ENCODE data around the gene GRHL1.

Gene GRHL1

DNA sequence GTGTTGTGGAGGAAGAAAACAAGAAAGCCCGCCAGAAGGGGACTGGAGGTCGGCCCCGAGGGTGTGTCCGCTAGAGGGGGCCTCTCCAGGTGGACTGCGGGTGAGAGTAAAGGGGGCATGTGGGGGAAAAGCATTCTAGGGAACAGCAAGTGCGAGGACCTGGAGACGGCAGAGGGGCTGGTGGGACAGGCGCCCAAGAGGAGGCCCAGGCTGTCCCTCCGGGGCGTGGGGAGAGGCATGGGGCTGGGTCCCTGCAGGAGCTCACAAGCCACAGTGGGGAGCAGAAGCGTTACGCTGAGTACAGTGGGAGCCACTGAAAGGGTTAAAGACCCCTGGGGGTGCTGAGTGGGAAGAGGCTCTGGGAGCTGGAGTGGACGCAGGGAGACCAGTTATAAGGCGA, 90.2 kb downstream of the GRHL1 start:
- Histone ChIP-seq H3K4me1 (ENCODE audit: control insufficient read depth in 2 of 2, insufficient read depth in 2 of 2, low read length in 2 of 2) (peaks cover 0 to 10% of the 10 kb centered on the region in 2 donors), H3K27me3 (ENCODE audit: control insufficient read depth in 2 of 2, insufficient read depth in 2 of 2, low read length in 2 of 2) (no peaks in the 10 kb centered on the region), H3K36me3 (ENCODE audit: control insufficient read depth in 2 of 2, insufficient read depth in 2 of 2, low read length in 2 of 2) (peaks cover 0 to 2% of the 10 kb centered on the region in 2 donors), H3K9ac (ENCODE audit: low read depth in 1 of 2, low read length in 2 of 2) (peak overlapping the region in 1 of 2 donors; percentile 55), H3K9me3 (ENCODE audit: control insufficient read depth in 2 of 2, low read length in 2 of 2) (no peaks in the 10 kb centered on the region), H3K4me3 (ENCODE audit: low read length in 2 of 2) (no peak overlapping the region), H3K27ac (ENCODE audit: low read depth in 2 of 2, low read length in 2 of 2) (no peak overlapping the region)

DNA sequence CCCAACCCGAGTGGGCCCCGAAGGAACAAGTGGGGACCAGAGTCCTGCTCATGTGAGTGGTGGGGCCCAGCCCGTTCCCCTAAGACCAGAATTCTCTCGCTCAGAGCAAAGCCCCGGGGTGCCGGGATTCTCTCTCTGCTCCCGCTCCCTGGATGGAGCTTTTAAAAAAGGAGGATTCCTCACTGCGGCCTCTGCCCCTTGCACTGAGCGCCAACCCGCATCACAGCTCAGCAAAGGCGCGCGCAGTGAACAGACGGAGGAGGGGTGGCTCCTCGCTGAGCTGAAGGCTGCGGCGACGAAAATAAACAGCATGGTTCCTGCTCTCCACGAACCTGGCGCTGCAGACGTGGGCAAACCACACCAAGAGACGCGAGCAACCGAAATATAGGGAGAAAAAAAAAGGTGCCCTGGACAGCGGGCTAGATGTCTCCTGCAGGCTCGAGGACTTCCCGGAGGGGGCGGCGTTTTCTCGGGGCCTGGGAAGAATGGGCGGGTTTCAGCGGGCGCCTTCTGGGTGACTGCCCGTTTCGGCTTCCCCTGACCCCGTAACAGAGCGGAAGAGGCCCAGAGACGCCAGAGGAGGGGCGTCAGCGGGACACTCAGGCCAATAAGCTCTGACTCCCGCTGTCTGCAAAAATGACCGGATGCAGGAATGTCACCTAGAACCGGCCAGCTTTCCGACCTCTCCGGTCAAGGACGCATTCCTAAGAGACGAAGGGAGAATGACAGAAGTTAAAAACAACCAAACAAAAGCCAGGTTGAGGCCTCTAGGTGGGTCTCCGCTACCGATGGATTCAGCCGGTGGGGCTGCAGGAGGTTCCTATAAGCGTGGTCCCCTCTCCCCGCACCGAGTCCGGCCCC, 91.0 kb downstream of the GRHL1 start:
- H3K9me3 ChIP-seq (ENCODE audit: control insufficient read depth in 2 of 2, low read length in 2 of 2): no peaks in the 10 kb centered on the region
- peak overlapping the region; percentile 51 to 67 for H3K4me3 ChIP-seq (ENCODE audit: low read length in 2 of 2)
- no peaks in the 10 kb centered on the region for H3K27me3 ChIP-seq (ENCODE audit: control insufficient read depth in 2 of 2, insufficient read depth in 2 of 2, low read length in 2 of 2)
- peaks cover under 1 to 2% of the 10 kb centered on the region in 2 donors for H3K36me3 ChIP-seq (ENCODE audit: control insufficient read depth in 2 of 2, insufficient read depth in 2 of 2, low read length in 2 of 2)
- H3K4me1 ChIP-seq (ENCODE audit: control insufficient read depth in 2 of 2, insufficient read depth in 2 of 2, low read length in 2 of 2): peaks cover 0 to 9% of the 10 kb centered on the region in 2 donors
- peak overlapping the region; percentile 55 to 58 for H3K9ac ChIP-seq (ENCODE audit: low read depth in 1 of 2, low read length in 2 of 2)
- H3K27ac ChIP-seq (ENCODE audit: low read depth in 2 of 2, low read length in 2 of 2): peak overlapping the region; percentile 83

DNA sequence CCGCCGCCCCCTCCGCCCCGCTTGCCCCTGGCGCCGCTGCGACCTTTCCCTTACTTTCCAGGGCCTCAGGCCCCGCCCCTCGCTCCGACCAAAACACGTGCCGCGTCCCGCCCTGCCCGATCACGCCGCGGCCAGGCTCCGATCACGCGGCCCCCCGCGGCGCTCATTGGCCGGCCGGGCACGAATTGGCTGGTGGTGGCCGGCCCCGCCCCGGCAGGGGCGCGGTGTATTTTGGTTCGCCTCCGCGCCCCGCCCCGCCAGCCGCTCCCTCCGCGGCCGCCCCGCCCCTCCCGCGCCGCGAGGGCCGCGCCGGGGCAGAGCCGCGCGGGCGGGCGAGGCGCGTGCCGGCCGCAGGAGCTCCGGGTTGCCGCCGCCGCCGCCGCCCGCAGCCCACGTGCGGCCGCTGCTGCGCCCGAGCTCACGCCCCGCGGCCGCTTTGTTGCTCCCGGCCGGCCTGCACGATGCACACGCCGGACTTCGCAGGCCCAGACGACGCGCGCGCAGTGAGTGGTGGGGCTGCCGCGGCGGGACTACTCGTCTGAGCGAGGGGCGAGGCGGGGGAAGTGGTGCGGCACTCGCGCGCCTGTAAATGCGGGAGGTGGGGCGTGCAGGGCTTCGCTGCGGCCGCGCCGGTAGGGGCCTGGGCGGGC, 91.9 kb downstream of the GRHL1 start, which contains the start of gene KLF11:
TSS of gene KLF11 (plus strand) at position 295 of the 650 bp plus-strand sequence. CDS start at position 462, 167 bp downstream.
- H3K4me3 ChIP-seq (ENCODE audit: low read length in 2 of 2): peak within 1 kb of the TSS; percentile 53 to 67

DNA sequence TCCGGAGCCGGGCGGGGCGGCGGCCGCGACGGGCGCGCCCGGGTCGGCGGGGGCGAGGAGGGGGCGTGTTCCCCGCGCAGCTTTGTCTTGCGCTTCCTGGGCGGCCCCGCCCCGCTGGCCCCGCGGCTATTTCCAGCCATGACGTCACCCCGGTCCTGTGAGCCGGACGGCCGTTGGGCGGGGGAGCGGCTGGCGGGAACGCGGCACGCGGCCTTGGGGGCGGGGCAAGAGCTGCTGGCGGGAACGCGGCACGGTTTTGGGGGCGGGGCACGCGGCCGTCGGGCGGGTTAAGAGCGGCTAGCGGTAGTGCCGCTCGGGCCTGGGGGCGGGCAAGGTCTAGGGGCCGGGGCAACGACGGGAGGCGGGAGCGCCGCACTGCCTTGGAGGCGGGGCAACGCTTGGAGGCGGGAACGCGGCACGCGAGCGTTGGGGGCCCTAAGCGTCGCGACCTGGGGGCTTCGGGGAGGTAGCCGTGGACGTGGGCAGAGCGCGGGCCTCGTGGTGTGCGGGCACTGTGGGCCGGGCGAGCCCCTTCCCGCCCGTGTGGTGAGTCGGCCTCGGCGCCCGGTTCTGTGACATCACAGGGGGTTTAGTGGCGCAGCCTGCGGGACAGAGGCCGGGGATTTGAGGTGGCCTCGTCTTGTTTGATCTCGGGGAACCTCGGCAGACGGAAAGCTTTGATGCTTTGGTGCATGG, 92.6 kb downstream of the GRHL1 start:
- Histone ChIP-seq H3K4me1 (ENCODE audit: control insufficient read depth in 2 of 2, insufficient read depth in 2 of 2, low read length in 2 of 2) (peaks cover 2 to 15% of the 10 kb centered on the region in 2 donors), H3K4me3 (ENCODE audit: low read length in 2 of 2) (peak overlapping the region; percentile 53 to 57), H3K27me3 (ENCODE audit: control insufficient read depth in 2 of 2, insufficient read depth in 2 of 2, low read length in 2 of 2) (no peaks in the 10 kb centered on the region), H3K9me3 (ENCODE audit: control insufficient read depth in 2 of 2, low read length in 2 of 2) (no peaks in the 10 kb centered on the region), H3K36me3 (ENCODE audit: control insufficient read depth in 2 of 2, insufficient read depth in 2 of 2, low read length in 2 of 2) (peaks cover 8 to 11% of the 10 kb centered on the region in 2 donors), H3K9ac (ENCODE audit: low read depth in 1 of 2, low read length in 2 of 2) (peak overlapping the region; percentile 32 to 73), H3K27ac (ENCODE audit: low read depth in 2 of 2, low read length in 2 of 2) (peak overlapping the region; percentile 95 to 97)

More for the DNA sequence above, 91.9 kb downstream of the GRHL1 start, which contains the start of gene KLF11:
- Histone ChIP-seq H3K4me1 (ENCODE audit: control insufficient read depth in 2 of 2, insufficient read depth in 2 of 2, low read length in 2 of 2) (peaks cover under 1 to 12% of the 10 kb centered on the region in 2 donors), H3K9me3 (ENCODE audit: control insufficient read depth in 2 of 2, low read length in 2 of 2) (no peaks in the 10 kb centered on the region), H3K27ac (ENCODE audit: low read depth in 2 of 2, low read length in 2 of 2) (peak within 1 kb of the TSS; percentile 95 to 97), H3K9ac (ENCODE audit: low read depth in 1 of 2, low read length in 2 of 2) (peak within 1 kb of the TSS; percentile 58 to 73), H3K36me3 (ENCODE audit: control insufficient read depth in 2 of 2, insufficient read depth in 2 of 2, low read length in 2 of 2) (peaks cover 8 to 9% of the 10 kb centered on the region in 2 donors), H3K27me3 (ENCODE audit: control insufficient read depth in 2 of 2, insufficient read depth in 2 of 2, low read length in 2 of 2) (no peaks in the 10 kb centered on the region)

DNA sequence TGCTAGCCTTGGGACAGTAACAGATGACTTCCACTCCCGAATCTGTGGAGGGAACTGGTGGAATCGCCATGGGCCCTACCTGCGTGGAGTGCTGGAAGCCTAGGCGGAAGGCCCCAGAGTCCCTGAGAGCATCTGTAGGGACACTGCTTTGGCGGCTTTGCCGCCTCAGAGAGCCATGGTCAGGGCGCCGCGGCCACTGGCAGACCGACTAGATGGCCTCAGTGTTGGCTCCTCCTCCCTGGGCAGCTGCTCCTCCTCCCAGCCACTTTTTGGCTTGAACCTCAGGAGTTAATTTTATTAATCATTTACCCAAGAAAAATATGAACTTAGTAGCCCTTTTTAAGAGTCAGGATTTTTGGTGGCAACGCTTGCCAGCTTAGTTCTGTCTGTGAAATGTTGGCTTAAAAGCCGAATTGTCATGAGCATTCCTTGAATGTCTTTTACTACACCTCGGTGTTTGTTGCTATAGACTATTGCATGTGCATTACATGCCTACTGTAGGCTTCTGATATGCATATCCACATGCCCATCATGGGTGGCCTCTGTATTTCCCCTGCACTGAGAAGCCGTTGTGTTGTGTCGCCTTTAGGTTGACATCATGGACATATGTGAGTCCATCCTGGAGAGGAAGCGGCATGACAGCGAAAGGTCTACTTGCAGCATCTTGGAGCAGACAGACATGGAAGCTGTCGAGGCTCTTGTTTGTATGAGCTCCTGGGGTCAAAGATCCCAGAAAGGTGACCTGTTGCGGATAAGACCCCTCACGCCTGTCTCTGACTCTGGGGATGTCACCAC, 94.3 kb downstream of the GRHL1 start:
- H3K9me3 ChIP-seq (ENCODE audit: control insufficient read depth in 2 of 2, low read length in 2 of 2): no peaks in the 10 kb centered on the region
- H3K4me1 ChIP-seq (ENCODE audit: control insufficient read depth in 2 of 2, insufficient read depth in 2 of 2, low read length in 2 of 2): peaks cover 6 to 15% of the 10 kb centered on the region in 2 donors
- no peaks in the 10 kb centered on the region for H3K27me3 ChIP-seq (ENCODE audit: control insufficient read depth in 2 of 2, insufficient read depth in 2 of 2, low read length in 2 of 2)
- no peak overlapping the region for H3K9ac ChIP-seq (ENCODE audit: low read depth in 1 of 2, low read length in 2 of 2)
- H3K36me3 ChIP-seq (ENCODE audit: control insufficient read depth in 2 of 2, insufficient read depth in 2 of 2, low read length in 2 of 2): peaks cover 8 to 11% of the 10 kb centered on the region in 2 donors
- H3K27ac ChIP-seq (ENCODE audit: low read depth in 2 of 2, low read length in 2 of 2): no peak overlapping the region
- no peak overlapping the region for H3K4me3 ChIP-seq (ENCODE audit: low read length in 2 of 2)

DNA sequence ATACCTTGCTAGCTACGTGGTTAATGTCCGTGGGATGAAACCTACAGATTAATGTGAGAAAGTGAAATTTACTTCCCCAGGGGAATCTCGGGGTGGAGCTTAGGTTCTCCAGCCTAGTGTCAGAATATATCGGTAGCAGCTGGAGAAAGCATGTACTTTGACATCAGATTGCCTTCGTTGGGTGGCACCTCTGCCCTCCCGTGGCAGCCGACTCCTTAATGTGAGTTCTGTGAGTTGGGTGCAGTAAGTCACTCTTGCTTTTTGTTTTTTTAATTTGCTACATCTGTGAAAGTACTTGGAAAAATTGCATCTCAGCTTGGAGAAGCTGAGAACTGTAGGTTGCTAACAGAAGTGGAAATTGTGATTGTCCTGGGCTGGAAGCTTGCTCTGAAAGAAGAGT, 95.4 kb downstream of the GRHL1 start:
- Histone ChIP-seq H3K9ac (ENCODE audit: low read depth in 1 of 2, low read length in 2 of 2) (no peak overlapping the region), H3K9me3 (ENCODE audit: control insufficient read depth in 2 of 2, low read length in 2 of 2) (no peaks in the 10 kb centered on the region), H3K4me3 (ENCODE audit: low read length in 2 of 2) (no peak overlapping the region), H3K27ac (ENCODE audit: low read depth in 2 of 2, low read length in 2 of 2) (no peak overlapping the region), H3K4me1 (ENCODE audit: control insufficient read depth in 2 of 2, insufficient read depth in 2 of 2, low read length in 2 of 2) (peaks cover 6 to 15% of the 10 kb centered on the region in 2 donors), H3K27me3 (ENCODE audit: control insufficient read depth in 2 of 2, insufficient read depth in 2 of 2, low read length in 2 of 2) (no peaks in the 10 kb centered on the region), H3K36me3 (ENCODE audit: control insufficient read depth in 2 of 2, insufficient read depth in 2 of 2, low read length in 2 of 2) (peaks cover 8 to 11% of the 10 kb centered on the region in 2 donors)

DNA sequence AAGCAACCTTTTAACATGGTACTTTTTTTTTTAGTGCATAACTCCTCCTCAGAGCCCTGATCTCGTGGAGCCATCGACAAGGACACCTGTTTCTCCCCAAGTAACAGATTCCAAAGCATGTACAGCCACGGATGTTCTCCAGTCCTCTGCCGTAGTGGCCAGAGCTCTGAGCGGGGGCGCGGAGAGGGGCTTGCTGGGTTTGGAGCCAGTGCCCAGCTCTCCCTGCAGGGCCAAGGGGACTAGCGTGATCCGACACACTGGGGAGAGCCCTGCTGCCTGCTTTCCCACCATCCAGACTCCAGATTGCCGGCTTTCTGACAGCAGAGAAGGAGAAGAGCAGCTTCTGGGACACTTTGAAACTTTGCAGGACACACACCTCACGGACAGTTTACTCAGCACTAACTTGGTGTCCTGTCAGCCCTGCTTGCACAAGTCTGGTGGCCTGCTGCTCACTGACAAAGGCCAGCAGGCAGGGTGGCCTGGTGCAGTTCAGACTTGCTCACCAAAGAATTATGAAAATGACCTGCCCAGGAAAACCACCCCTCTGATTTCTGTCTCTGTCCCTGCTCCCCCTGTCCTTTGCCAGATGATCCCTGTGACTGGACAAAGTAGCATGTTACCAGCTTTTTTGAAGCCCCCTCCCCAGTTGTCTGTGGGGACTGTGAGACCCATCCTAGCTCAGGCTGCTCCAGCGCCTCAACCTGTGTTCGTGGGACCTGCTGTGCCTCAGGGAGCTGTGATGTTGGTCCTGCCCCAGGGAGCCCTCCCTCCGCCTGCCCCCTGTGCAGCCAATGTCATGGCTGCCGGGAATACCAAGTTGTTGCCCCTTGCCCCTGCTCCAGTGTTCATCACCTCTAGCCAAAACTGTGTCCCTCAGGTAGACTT, 96.4 kb downstream of the GRHL1 start:
- Histone ChIP-seq H3K36me3 (ENCODE audit: control insufficient read depth in 2 of 2, insufficient read depth in 2 of 2, low read length in 2 of 2) (peaks cover 9 to 17% of the 10 kb centered on the region in 2 donors), H3K4me1 (ENCODE audit: control insufficient read depth in 2 of 2, insufficient read depth in 2 of 2, low read length in 2 of 2) (peaks cover 6 to 12% of the 10 kb centered on the region in 2 donors), H3K27me3 (ENCODE audit: control insufficient read depth in 2 of 2, insufficient read depth in 2 of 2, low read length in 2 of 2) (no peaks in the 10 kb centered on the region), H3K4me3 (ENCODE audit: low read length in 2 of 2) (no peak overlapping the region), H3K9ac (ENCODE audit: low read depth in 1 of 2, low read length in 2 of 2) (no peak overlapping the region), H3K27ac (ENCODE audit: low read depth in 2 of 2, low read length in 2 of 2) (no peak overlapping the region), H3K9me3 (ENCODE audit: control insufficient read depth in 2 of 2, low read length in 2 of 2) (no peaks in the 10 kb centered on the region)

DNA sequence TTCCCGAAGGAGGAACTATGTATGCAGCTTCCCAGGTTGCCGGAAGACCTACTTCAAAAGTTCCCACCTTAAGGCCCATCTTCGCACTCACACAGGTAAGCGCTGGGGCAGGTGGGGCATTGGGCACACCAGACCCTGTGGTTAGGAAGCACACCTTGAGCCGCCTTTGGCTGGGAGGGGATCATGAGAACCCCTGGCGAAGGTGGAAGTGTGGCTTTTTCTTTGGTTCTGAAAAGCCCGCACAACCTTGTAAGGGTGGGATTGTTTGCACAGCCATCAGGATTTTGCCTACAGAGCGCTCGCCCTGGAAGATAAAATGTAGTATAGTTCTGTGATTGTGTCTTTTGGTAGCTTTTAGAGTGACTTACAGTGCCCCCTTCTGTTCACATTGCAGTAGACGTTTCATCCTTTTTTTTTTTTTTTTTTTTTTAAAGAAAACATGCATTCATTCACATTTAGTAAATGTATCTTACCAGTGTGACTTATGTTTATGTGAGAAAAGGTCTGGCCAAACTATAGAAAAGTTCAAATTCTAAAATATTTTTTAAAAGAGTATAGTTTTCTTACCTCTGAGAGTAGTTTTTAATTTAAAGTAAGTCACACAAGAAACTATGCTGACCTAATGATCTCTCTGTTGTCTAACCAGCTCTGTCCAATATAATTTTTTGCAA, 97.1 kb downstream of the GRHL1 start:
- no peaks in the 10 kb centered on the region for H3K9me3 ChIP-seq (ENCODE audit: control insufficient read depth in 2 of 2, low read length in 2 of 2)
- peaks cover 6 to 12% of the 10 kb centered on the region in 2 donors for H3K4me1 ChIP-seq (ENCODE audit: control insufficient read depth in 2 of 2, insufficient read depth in 2 of 2, low read length in 2 of 2)
- peaks cover 14 to 25% of the 10 kb centered on the region in 2 donors for H3K36me3 ChIP-seq (ENCODE audit: control insufficient read depth in 2 of 2, insufficient read depth in 2 of 2, low read length in 2 of 2)
- no peak overlapping the region for H3K4me3 ChIP-seq (ENCODE audit: low read length in 2 of 2)
- no peaks in the 10 kb centered on the region for H3K27me3 ChIP-seq (ENCODE audit: control insufficient read depth in 2 of 2, insufficient read depth in 2 of 2, low read length in 2 of 2)
- H3K9ac ChIP-seq (ENCODE audit: low read depth in 1 of 2, low read length in 2 of 2): peak overlapping the region in 1 of 2 donors; percentile 24
- no peak overlapping the region for H3K27ac ChIP-seq (ENCODE audit: low read depth in 2 of 2, low read length in 2 of 2)

Data from mucosa of rectum (tissue), 2 donors.